HFFc6 (cell line): ENCODE results near the gene DDX10. TPM values are rescaled to one million over a fixed set of nuclear protein-coding genes. Genes with fewer than 3 reads are reported as not detected.
"Not testable (repeated sequence)": the region's sequence is repeated elsewhere in the genome, so short reads cannot be mapped to it uniquely, and the experiment has no call there.

Experiments used
- DNase-seq: peaks from one replicate; pipeline ENCODE4 v3.0.0-alpha.2; 2018
- H3K27ac Mint-ChIP-seq: 2 replicates; pipeline ENCODE4 v1.8.0; 2020; ENCODE audit warnings: mild to moderate bottlenecking, mixed read lengths
- H3K27me3 Mint-ChIP-seq: 2 replicates; pipeline ENCODE4 v1.8.0; 2021; ENCODE audit warnings: mild to moderate bottlenecking, moderate library complexity, mixed read lengths; ENCODE audit not compliant: insufficient read depth
- H3K36me3 Mint-ChIP-seq: 2 replicates; pipeline ENCODE4 v1.8.0; 2021; ENCODE audit warnings: low read depth, mixed read lengths
- H3K4me1 Mint-ChIP-seq: 2 replicates; pipeline ENCODE4 v1.8.0; 2020; ENCODE audit warnings: low read depth, mixed read lengths
- H3K4me3 Mint-ChIP-seq: 2 replicates; pipeline ENCODE4 v1.8.0; 2020; ENCODE audit warnings: mild to moderate bottlenecking, moderate library complexity, mixed read lengths
- H3K9me3 Mint-ChIP-seq: 2 replicates; pipeline ENCODE4 v1.8.0; 2020; ENCODE audit warnings: mild to moderate bottlenecking, mixed read lengths
- CTCF ChIP-seq: fragments of 200-600 bp; sonication (generic); IDR thresholded peaks from 2 replicates; pipeline ENCODE4 v1.5.0; 2021; ENCODE audit warnings: antibody characterized with exemption, mild to moderate bottlenecking
- total RNA-seq, 6 experiments: library from RNA; stranded (reverse); fragmentation: NEBNext Ultra II Directional; extraction: Animal tissue kit (Norgen Biotek cat#: 25700); gene quantifications; 2 replicates in 1 of 6; 3 replicates in 5 of 6; pipeline ENCODE4 v1.2.3, GENCODE V29; 2021

DDX10 gene
- total RNA-seq, 6 experiments from 2014 or later = 24.5 to 45.5 (median 33.5) TPM

- DNase-seq = no peak
- H3K4me1 Mint-ChIP-seq = peaks cover 56% of the 10 kb centered on the region
- TF ChIP-seq CTCF = no peak
- H3K27ac Mint-ChIP-seq = no peak overlapping the region; the same call in 1 of the 2 replicates
- no peaks in the 10 kb centered on the region; the same call in 1 of the 2 replicates for H3K9me3 Mint-ChIP-seq
- H3K4me3 Mint-ChIP-seq = no peak overlapping the region
- no peaks in the 10 kb centered on the region; the same call in none of the 2 replicates for H3K27me3 Mint-ChIP-seq
- H3K36me3 Mint-ChIP-seq = peaks cover 20% of the 10 kb centered on the region
Observed at GRCh38 chr11:108729227-108729871, 64.5 kb downstream of the DDX10 start.

- no peak for TF ChIP-seq CTCF
- H3K27ac Mint-ChIP-seq = no peak overlapping the region
- H3K4me3 Mint-ChIP-seq = no peak overlapping the region
- peaks cover 58% of the 10 kb centered on the region for H3K4me1 Mint-ChIP-seq
- H3K36me3 Mint-ChIP-seq = peaks cover 11% of the 10 kb centered on the region
- DNase-seq = no peak
- no peaks in the 10 kb centered on the region; the same call in none of the 2 replicates for H3K27me3 Mint-ChIP-seq
- H3K9me3 Mint-ChIP-seq = no peaks in the 10 kb centered on the region
Observed at GRCh38 chr11:108732395-108732794, 67.5 kb downstream of the DDX10 start.

GRCh38 chr11:108733479-108734116 is 68.7 kb downstream of the DDX10 start:
- DNase-seq = peak; percentile 38
- Mint-ChIP-seq H3K4me3 (peak overlapping the region; percentile 23), H3K36me3 (peaks cover 11% of the 10 kb centered on the region), H3K27ac (peak overlapping the region; percentile 61), H3K27me3 (no peaks in the 10 kb centered on the region; the same call in none of the 2 replicates), H3K4me1 (peaks cover 55% of the 10 kb centered on the region), H3K9me3 (no peaks in the 10 kb centered on the region)
- no peak for TF ChIP-seq CTCF

- peak overlapping the region; percentile 61 for H3K27ac Mint-ChIP-seq
- peaks cover 48% of the 10 kb centered on the region for H3K4me1 Mint-ChIP-seq
- no peak for TF ChIP-seq CTCF
- DNase-seq = no peak
- peaks cover 11% of the 10 kb centered on the region for H3K36me3 Mint-ChIP-seq
- H3K4me3 Mint-ChIP-seq = peak overlapping the region; percentile 23
- no peaks in the 10 kb centered on the region; the same call in none of the 2 replicates for H3K27me3 Mint-ChIP-seq
- H3K9me3 Mint-ChIP-seq = no peaks in the 10 kb centered on the region
Observed at GRCh38 chr11:108734283-108734682, 69.4 kb downstream of the DDX10 start.

GRCh38 chr11:108734956-108735559 is 70.2 kb downstream of the DDX10 start:
- peaks cover 41% of the 10 kb centered on the region for H3K4me1 Mint-ChIP-seq
- H3K36me3 Mint-ChIP-seq = peaks cover 18% of the 10 kb centered on the region
- no peak for DNase-seq
- no peaks in the 10 kb centered on the region; the same call in none of the 2 replicates for H3K27me3 Mint-ChIP-seq
- no peak overlapping the region for H3K27ac Mint-ChIP-seq
- TF ChIP-seq CTCF = peak; percentile 78
- H3K4me3 Mint-ChIP-seq = no peak overlapping the region
- no peaks in the 10 kb centered on the region for H3K9me3 Mint-ChIP-seq

- peaks cover 14% of the 10 kb centered on the region for H3K9me3 Mint-ChIP-seq
- not testable (repeated sequence) for H3K4me3 Mint-ChIP-seq, H3K27me3 Mint-ChIP-seq, DNase-seq, H3K4me1 Mint-ChIP-seq, H3K27ac Mint-ChIP-seq
- peaks cover 39% of the 10 kb centered on the region for H3K36me3 Mint-ChIP-seq
Observed at GRCh38 chr11:108740132-108740531, 75.3 kb downstream of the DDX10 start.
